Measurements from ENCODE around the gene SMG5.

Gene SMG5

DNA sequence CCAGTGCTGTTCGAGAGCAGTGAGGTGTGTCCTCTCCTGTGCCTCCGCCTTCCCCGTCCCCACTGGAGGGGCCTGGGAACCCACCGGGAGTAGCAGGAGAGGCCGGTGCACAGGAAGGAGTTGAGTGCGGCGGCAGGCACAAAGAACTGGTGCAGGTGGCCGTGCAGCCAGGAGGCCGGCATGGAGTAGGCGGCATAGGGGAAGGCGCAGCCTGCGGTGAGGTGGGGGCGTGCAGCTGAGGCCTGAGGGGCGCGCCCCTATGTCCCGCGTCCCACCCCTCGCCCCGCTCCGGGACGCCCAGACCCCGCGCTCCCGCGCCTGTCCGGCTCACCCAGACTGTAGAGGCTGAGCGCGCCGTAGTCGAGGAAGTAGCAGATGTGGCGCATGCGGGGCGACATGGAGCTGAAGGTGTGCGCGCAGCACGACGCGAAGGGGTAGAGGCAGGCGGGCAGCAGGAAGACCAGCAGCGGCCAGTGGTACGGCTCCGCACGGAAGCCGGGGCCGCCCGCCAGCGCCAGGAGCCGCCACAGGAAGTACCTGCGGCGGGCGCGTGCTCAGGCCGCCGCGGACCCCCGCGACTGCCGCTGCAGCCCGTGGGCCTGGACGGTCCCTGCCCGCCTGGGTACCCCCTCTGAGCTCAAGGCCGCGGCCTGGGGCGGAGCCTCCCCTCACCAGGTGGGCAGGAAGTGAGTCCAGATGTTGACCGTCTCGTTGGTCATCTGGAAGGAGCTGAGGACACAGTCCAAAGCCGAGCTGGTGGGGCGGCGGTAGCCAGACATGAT, 37.0 kb downstream of the SMG5 start:
- no peak for FAIRE-seq

DNA sequence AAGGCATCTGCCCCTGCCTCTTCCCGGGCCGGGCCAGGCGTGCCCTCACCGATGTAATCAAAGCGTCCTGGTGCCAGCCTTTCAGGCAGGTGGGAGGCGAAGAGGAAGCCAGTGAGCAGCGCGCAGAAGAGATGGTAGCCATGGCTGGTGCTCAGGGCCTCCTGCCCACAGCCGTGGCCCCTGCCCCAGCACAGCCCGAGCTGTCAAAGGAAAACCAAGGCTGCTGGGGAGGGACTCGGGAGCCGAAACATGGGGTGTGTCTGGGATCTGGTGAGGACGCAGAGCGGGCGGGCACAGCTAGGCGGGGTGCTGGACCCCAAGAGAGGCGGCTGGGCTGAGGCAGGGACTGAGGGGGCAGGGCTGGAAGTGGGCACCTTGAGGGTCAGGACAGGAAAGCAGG, 37.9 kb downstream of the SMG5 start:
- no peak for FAIRE-seq

DNA sequence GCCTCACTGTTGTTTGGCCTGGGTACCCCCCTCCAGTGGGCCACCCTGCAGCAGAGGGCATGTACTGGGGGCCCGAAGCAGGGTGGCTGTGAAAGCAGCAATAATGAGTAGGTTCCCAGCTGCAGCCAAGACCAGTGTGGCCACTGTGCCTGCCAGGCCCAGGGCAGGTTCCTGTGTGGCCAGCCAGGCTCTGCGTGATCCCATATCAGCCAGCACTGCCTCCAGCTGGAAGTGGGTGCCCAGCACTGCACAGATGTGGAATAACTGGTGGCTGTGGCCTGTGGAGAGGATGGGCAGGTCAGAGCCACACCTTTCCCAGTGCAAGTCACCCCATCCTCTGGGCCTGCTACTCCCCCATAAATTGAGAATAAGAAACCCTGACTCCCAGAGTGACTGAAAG, 38.5 kb downstream of the SMG5 start:
- FAIRE-seq, result no peak

DNA sequence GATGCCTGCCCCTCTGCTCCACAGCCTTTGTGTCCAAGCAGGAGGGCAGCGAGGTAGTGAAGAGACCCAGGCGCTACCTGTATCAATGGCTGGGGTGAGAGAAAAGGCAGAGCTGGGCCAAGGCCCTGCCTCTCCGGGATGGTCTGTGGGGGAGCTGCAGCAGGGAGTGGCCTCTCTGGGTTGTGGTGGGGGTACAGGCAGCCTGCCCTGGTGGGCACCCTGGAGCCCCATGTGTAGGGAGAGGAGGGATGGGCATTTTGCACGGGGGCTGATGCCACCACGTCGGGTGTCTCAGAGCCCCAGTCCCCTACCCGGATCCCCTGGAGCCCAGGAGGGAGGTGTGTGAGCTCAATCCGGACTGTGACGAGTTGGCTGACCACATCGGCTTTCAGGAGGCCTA, 39.9 kb downstream of the SMG5 start:
- FAIRE-seq, result no peak

DNA sequence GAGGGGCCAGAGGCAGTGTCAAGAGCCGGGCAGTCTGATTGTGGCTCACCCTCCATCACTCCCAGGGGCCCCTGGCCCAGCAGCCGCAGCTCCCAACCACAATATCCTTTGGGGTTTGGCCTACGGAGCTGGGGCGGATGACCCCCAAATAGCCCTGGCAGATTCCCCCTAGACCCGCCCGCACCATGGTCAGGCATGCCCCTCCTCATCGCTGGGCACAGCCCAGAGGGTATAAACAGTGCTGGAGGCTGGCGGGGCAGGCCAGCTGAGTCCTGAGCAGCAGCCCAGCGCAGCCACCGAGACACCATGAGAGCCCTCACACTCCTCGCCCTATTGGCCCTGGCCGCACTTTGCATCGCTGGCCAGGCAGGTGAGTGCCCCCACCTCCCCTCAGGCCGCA, 40.7 kb downstream of the SMG5 start, which contains the start of gene BGLAP:
Gene BGLAP (plus strand): TSS at position 259 of the 400 bp plus-strand sequence. CDS start 48 bp downstream, at position 307.
- no peak for FAIRE-seq

DNA sequence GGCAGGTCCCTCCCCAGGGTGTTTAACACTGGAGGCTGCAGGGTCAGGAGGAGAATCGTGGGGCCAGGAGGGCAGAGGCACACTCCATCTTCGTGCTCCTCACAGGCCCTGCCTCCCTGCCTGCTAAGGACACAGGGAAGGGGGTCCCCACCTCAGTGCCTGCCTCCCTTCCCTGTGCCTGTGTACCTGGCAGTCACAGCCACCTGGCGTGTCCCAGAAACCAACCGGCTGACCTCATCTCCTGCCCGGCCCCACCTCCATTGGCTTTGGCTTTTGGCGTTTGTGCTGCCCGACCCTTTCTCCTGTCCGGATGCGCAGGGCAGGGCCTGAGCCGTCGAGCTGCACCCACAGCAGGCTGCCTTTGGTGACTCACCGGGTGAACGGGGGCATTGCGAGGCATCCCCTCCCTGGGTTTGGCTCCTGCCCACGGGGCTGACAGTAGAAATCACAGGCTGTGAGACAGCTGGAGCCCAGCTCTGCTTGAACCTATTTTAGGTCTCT, 41.3 kb downstream of the SMG5 start:
- FAIRE-seq, result no peak

DNA sequence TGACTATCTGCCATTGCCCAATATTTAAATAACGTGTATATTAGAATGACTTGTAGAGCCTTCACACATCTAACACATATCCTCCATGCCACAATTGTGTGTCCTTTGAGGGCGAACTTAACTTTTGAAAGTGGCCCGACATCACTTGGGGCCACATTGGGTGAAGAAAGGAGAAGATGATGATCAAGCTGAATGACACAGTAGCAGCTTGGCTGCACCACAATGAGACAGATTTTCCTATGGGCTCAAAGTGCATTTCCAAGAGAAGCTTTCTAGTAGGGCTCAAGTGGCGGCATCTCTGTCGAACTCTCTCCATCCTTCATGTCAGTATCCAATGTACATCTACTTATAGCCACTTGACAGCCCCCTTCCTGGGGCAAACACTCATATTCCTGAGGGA, 44.4 kb downstream of the SMG5 start:
- no peak for FAIRE-seq

DNA sequence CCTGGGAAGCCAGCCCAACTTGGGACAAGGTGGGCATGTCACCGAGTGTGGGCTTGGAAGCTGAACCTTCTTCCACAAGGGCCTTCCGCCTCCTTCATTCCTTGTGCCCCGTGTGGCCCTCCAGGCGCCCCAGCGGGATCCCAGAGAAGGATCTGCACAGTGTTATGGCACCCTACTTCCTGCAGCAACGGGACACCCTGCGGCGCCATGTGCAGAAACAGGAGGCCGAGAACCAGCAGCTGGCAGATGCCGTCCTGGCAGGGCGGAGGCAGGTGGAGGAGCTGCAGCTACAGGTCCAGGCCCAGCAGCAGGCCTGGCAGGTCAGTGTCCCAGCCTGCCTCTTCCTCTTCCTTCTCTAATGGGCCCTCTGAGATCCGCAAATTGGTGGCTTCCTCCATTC, 46.5 kb downstream of the SMG5 start:
- no peak for FAIRE-seq

DNA sequence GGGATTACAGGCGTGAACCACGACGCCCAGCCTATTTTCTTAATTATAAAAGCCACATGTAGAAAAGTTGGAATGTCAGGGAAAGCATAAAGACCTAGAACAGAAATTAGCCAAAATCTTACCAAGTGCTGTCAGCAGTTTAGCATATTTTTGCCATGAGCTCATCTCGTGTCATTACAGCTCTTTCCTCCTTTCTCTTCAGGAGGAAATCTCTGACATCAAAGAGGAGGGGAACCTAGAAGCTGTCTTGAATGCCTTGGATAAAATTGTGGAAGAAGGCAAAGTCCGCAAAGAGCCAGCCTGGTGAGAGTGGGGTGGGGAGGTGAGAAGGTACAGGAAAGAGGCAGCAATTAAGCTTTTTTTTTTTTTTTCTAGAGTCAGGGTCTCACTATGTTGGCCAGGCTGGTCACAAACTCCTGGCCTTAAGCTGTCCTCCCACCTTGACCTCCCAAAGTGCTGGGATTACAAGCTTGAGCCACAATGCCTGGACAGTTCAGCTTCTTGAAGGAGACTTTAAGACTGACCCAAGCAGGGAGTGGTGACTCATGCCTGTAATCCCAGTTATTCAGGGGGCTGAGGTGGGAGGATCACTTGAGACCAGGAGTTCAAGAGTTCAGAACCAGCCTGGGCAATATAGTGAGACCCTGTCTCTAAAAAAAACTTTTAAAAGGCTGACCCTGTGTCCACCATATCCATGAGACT, 49.0 kb downstream of the SMG5 start:
- FAIRE-seq, result no peak

DNA sequence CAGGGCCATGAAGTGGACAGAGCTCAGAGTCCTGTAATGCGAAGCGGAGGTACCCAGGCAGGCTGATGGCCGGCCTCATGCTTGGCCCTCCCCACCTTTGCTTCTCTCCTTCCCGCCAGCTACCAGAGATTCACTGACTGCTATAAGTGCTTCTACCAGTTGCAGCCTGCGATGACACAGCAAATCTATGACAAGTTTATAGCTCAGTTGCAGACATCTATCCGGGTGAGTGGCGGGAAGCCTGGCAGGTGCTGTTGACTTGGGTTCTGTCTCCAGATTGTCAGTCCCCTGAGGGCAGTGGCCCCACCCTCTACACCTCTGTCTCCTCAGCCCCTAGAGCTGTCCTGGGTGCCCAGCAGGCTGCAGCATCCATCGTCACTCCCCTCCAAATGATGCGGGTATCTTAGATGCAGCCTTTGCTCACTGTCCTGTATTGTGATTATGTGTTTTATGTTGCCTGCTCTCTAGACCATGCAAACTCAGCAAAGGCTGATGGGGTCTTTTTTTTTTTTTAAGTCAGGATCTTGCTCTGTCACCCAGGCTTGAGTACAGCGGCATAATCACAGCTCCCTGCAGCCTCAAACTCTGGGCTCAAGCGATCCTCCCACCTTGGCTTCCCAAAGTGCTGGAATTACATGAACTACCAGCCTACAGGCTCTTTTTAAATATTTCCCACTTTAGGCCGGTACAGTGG, 50.3 kb downstream of the SMG5 start:
- FAIRE-seq, result no peak

DNA sequence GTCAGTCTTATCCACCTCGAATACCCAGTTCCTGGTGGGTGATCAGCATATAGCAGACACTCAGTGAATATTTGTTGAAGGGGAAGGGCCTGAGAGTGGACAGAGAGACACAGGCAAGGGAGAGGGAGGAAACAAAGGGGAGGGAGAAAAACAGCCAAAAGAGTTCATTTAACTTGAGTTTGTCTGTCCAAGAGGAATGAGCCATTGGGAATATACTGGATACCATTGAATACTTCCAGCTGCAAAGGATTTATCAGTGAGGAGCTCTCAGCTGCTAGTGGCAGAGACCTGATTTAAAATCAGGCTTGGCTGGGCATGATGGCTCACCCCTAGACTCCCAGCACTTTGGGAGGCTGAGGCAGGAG, 52.2 kb downstream of the SMG5 start:
- no peak for FAIRE-seq

DNA sequence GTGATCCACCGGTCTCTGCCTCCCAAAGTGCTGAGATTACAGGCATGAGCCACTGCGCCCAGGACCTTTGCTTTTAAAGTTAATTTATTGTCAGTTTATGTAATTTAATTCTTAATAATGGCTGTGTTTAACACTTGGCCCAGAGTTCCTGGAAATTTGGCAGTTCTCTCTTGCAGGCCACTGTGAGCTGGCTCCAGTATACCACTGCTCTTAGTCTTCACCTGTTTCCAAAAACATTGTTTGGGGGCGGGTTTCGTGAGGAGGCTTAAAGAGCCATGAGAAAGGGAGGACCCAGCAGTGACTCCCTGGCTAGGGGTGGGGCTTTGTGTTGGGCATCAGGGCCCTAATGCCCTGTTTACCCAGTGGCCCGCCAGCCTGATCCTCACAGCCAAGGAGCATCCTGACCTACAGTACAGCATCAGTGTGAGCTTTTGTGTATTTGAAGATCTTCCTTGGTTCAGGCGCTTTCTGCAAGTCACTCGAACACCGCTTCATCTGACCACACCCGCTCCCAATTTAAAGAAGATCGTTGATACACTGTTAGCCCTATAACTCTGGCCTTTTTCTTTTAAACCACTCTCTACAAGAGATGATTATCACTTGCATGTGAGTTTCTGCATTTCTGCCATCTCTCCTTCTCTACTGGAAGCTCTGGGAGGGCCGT, 52.7 kb downstream of the SMG5 start:
- FAIRE-seq, result no peak

DNA sequence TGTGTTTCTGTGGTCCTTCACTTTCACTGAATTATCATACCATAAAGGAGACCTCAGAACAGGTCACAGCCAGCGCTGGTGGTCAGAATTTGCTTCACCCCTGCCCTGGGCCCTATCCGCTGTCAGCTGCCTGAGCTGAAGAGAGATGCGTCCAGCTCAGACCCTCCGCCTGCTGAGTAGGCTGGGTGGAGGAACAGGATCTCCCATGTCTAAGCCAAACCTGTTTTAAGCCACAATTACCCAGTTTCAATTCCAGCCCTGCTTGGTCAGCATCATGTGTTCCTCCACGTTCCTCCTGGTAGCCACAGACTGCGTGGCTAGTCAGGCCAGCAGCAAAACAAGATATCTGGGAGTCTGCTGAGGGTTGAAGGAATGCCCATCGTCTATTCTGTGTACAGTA, 54.1 kb downstream of the SMG5 start:
- FAIRE-seq, result no peak

DNA sequence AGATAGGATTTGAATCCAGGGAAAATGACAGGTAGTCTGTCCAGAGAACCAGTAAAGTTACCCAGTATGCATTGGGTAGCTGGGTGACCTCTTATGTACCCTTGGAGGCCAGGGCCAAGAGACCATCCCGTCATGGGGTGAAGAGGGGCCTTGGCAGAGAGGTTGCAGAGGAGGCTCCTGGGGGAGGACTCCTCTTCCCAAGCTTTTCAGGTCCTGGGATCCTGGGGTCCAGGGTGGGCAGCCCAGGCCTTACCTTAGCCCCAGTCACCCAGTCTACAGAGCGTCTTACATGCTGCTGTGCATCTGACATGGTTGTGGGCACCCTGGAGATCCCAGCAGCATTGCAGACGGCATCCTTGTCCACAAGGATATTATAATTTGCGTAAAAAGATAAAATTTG, 55.8 kb downstream of the SMG5 start:
- FAIRE-seq, result no peak

DNA sequence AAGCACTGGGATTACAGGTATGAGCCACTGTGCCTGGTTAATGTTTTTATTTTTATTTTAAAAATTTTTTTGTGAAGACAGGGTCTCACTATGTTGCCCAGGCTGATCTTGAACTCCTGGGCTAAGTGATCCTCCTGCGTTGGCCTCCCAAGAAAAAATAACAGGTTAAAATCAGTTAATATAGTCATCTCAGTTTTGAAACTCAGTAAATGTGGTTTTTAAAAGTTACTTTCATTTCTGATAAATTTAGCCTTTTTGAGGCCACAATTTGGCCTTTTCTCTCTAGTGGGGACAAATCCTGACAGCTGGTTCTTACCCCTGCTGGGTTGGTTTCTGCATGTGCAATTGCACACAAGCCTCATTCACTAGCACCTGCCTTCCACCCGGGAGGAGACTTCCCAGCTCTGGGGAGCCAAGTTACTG, 56.5 kb downstream of the SMG5 start:
- FAIRE-seq, result no peak

DNA sequence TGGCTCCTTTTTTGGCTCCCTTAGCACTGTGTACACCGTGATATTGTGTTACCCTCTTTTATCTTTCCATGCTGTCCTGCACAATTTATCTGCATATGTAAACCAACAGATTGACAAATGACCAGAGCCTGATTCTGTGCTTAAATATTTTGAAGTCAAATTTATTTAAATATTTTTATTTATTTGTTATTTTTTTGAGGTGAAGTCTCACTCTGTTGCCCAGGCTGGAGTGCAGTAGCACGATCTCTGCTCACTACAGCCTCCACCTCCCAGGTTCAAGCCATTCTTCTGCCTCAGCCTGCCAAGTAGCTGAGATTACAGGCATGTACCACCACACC, 57.0 kb downstream of the SMG5 start:
- no peak for FAIRE-seq

DNA sequence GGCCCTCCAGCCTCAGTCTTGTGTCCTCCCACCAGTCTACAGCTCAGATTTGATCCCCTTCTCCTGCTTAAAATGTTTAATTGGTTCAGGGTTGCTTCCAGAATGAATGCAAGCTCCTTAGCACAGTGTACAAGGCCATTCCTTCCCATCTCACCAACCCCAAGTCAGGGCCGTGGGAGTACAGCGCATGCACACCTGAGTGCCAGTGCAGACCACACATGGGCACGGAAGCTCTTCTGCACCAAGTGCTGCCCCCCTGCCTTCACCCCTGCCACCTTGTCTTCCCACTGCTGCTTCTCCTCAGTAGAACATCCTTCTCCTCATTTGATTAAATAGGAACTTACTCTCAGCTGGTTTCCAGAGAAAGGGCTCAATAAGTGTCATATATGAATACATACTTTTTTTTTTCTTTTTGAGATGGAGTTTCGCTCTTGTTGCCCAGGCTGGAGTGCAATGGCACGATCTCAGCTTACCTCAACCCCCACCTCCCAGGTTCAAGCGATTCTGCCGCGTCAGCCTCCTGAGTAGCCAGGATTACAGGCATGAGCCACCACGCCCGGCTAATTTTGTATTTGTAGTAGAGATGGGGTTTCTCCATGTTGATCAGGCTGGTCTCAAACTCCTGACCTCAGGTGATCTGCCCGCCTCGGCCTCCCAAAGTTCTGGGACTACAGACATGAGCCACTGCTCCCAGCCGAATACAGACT, 60.5 kb downstream of the SMG5 start:
- FAIRE-seq, result no peak

DNA sequence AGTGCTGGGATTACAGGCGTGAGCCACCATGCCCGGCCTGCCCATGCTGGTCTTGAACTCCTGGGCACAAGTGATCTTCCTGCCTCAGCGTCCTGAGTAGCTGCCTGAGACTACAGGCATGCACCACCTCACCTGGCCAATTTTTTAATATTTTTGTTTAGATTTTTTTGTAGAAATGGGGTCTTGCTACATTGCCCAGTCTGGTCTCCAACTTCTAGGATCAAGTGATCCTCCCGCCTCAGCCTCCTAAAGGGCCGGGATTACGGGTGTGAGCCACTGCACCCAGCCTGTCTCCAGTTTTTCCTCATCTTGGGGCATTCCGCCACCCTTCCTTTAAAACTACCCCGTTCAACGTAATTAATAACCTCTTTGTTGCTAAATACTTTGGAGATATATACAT, 62.4 kb downstream of the SMG5 start:
- no peak for FAIRE-seq

DNA sequence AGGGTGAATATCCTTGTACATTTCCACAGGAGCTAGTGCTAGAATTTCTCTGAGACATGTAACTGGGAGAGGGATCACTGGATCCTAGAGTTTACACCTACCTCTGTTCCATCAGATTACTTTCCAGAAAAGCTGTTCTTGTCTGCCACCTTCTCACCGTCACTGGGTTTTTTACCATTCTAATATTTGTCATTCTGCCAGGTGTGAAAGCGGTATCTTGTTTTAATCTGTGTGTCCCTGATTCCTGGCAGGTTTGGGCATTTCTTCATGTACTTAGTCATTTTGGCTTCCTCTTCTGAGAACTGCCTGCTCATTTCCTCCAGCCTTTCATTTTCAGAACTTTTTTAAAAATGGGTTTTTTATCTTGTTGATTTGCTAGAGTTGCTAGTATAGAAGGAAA, 64.8 kb downstream of the SMG5 start:
- no peak for FAIRE-seq

DNA sequence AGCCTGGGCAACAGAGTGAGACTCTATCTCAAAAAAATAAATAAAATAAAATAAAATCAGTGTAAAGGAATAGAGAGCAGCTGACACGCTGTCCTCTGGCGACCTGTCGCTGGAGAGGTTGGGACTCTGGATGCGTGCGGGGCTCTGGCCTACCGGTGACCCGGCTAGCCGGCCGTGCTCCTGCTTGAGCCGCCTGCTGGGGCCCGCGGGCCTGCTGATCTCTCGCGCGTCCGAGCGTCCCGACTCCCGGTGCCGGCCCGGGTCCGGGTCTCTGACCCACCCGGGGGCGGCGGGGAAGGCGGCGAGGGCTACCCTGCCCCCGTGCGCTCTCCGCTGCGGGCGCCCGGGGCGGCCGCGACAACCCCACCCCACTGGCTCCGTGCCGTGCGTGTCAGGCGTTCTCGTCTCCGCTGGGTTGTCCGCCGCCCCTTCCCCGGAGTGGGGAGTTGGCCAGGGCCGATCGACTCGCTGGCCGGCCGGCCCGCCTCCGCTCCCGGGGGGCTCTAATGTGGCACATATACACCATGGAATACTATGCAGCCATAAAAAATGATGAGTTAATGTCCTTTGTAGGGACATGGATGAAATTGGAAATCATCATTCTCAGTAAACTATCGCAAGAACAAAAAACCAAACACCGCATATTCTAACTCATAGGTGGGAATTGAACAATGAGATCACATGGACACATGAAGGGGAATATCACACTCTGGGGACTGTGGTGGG, 66.1 kb downstream of the SMG5 start:
- FAIRE-seq, result peak; percentile 99

DNA sequence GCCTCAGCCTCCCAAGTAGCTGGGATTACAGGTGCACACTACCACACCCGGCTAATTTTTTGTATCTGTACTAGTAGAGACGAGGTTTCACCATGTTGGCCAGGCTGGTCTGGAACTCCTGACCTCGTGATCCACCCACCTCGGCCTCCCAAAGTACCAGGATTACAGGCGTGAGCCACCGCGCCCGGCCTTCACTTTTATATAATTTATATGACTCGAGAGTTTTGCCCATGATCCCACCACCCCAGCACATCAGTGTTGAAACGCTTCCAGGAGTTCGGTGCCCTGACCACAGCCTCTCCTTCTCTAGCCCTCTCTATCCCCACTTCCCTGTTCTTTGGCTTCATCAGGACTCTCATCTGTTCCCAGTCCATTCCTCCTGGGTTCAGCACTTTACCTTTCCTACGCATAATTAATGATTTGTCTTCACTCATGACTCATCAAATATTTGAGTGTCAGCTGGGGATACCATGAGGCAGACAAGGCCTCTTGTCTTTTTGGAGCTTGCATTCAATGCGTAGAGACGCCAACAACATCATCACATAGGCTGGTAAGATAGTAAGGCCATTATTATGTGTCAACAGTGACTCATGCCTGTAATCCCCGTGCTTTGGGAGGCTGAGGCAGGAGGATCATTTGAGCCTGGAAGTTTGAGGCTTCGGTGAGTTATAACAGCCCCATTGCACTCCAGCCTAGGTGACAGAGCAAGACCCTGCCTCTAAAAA, 68.4 kb downstream of the SMG5 start:
- no peak for FAIRE-seq

DNA sequence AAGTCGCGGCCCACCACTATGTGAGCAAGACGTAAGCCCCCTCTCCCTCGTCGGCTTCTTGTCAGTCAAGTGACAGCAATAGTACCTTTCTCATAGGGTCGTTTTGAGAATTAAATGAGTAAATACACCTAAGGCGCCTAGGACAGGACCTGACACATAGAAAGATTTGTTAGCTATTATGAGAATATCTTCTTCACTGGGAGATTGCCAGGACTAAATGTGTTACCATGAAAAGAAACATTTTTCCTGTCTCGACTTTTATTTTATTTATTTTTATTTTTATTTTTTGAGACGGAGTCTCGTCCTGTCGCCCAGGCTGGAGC, 69.0 kb downstream of the SMG5 start:
- FAIRE-seq, result no peak

Data from G401.6 (cell line).